ENCODE measurements around the gene TSEN54. TPM values are rescaled to one million over a fixed set of nuclear protein-coding genes. Genes with fewer than 3 reads are reported as not detected.

The TSEN54 gene
- 35.2 TPM for total RNA-seq
- 10 to 100 TPM; 42.7 to 54.6 (median 52.9) TPM for polyA plus RNA-seq

DNA sequence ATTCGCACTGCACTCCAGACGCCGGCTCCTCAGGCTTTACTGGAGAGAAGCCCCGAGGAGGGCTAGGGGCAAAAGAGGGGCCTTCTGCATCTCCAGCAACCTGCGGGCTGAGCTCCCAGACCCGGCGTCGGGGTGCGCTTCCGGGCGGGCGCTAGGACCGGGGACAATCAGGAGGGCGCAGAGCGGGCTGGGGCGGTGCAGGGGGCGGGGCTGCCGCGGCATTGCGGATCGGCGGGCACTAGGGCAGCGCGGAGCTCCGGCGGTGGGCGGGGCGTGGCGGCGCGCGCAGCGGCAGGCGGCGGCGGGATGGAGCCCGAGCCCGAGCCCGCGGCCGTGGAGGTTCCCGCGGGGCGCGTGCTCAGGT, at the start of gene TSEN54:
Gene TSEN54, plus strand, starts transcription at position 274 of the 364 bp plus-strand sequence. Its CDS starts 33 bp downstream, at position 307.
- peaks cover 4% of the 10 kb centered on the region for H3K36me3 Mint-ChIP-seq
- peaks cover 9 to 27% (median 15%) of the 10 kb centered on the region in 4 donors for H3K4me1 Mint-ChIP-seq
- ATAC-seq (ENCODE audit: low read depth in 2 of 2) (peak; percentile 92 to 93), DNase-seq (peak; percentile 92 to 94 (median 92))
- H3K27ac Mint-ChIP-seq: peak within 1 kb of the TSS; percentile 62 to 94 (median 88)
- Histone ChIP-seq H3K9me3 (ENCODE audit: control insufficient read depth in 2 of 2, low read length in 2 of 2) (no peaks in the 10 kb centered on the region), H3K4me3 (ENCODE audit: low read depth, low read length) (peak within 1 kb of the TSS; percentile 77), H3K27ac (ENCODE audit: insufficient read depth, low read length, poor library complexity, severe bottlenecking) (peak within 1 kb of the TSS; percentile 58), H3K27me3 (ENCODE audit: control insufficient read depth, insufficient read depth, low read length) (no peaks in the 10 kb centered on the region), H3K4me1 (ENCODE audit: control insufficient read depth, insufficient read depth, low read length, poor library complexity, severe bottlenecking) (peaks cover 37% of the 10 kb centered on the region), H3K36me3 (ENCODE audit: control insufficient read depth, insufficient read depth, low read length) (no peaks in the 10 kb centered on the region)
- no peaks in the 10 kb centered on the region for H3K9me3 Mint-ChIP-seq
- H3K27me3 Mint-ChIP-seq: peaks cover 15% of the 10 kb centered on the region
- peak within 1 kb of the TSS; percentile 77 to 90 (median 86) for H3K4me3 Mint-ChIP-seq

DNA sequence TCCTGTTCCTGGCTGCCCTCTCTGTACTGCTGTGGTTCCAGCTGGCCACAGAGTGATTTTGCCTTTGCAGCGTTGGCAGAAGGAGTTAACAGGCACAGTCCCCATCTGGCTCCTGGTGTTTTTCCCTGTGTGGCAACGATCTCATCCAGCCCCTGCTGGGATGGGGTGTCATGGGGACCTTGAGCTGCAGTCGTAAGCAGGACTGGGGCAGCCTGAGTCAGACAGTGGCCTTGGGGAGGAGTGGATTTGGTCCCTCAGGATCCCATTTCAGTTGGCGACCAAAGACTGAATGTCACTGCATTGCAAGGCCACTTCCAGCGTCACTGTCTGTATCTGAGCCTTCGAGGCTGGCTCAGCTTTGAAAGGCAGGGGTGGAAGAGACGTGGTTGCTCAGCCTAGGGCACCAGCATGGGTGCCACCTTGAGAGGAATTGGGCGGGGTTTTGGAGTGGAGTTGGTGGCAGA, 48.0 kb upstream of the TSEN54 start:
- Mint-ChIP-seq H3K27ac (no peak overlapping the region), H3K9me3 (peaks cover 0 to 1% (median 0%) of the 10 kb centered on the region in 7 donors), H3K36me3 (peaks cover 25% of the 10 kb centered on the region), H3K4me3 (no peak overlapping the region), H3K4me1 (peaks cover 8 to 20% (median 14%) of the 10 kb centered on the region in 4 donors), H3K27me3 (no peaks in the 10 kb centered on the region)
- no peak overlapping the region for H3K27ac ChIP-seq (ENCODE audit: insufficient read depth, low read length, poor library complexity, severe bottlenecking)
- H3K36me3 ChIP-seq (ENCODE audit: control insufficient read depth, insufficient read depth, low read length): peaks cover 17% of the 10 kb centered on the region
- no peaks in the 10 kb centered on the region for H3K9me3 ChIP-seq (ENCODE audit: control insufficient read depth in 2 of 2, low read length in 2 of 2)
- no peaks in the 10 kb centered on the region for H3K27me3 ChIP-seq (ENCODE audit: control insufficient read depth, insufficient read depth, low read length)
- no peak for ATAC-seq (ENCODE audit: low read depth in 2 of 2)
- no peak for DNase-seq
- H3K4me1 ChIP-seq (ENCODE audit: control insufficient read depth, insufficient read depth, low read length, poor library complexity, severe bottlenecking): no peaks in the 10 kb centered on the region
- no peak overlapping the region for H3K4me3 ChIP-seq (ENCODE audit: low read depth, low read length)

DNA sequence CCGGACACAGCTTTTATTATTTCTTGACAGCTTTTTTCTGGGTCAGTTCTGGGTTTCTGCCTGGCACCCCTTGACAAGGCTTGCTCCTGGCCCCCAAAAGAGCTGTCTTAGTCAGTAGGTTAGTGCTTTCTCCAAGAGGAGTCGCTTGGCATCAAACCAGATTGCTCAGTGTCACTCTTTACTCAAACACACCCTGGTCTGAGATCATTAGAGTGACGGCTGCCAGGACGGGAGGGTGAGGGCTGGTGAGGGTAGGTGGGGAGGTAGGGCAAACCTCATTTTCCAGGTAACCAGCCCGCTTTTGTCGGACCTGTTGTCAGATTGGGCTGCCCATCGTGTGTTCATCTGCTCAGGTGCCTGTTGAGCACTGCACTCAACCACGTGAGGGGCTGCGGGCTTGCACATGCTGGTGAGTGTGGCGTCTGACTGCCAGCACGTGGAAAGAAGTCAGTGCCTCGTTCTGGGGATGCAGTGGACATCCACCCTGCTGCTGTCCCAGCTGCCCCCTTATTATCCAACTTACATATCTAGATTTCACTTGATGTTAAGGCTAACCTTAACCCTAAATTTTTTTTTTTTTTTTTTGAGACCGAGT, 47.5 kb upstream of the TSEN54 start:
- Histone ChIP-seq H3K27me3 (ENCODE audit: control insufficient read depth, insufficient read depth, low read length) (no peaks in the 10 kb centered on the region), H3K4me3 (ENCODE audit: low read depth, low read length) (no peak overlapping the region), H3K36me3 (ENCODE audit: control insufficient read depth, insufficient read depth, low read length) (peaks cover 20% of the 10 kb centered on the region), H3K4me1 (ENCODE audit: control insufficient read depth, insufficient read depth, low read length, poor library complexity, severe bottlenecking) (no peaks in the 10 kb centered on the region), H3K27ac (ENCODE audit: insufficient read depth, low read length, poor library complexity, severe bottlenecking) (no peak overlapping the region), H3K9me3 (ENCODE audit: control insufficient read depth in 2 of 2, low read length in 2 of 2) (no peaks in the 10 kb centered on the region)
- Mint-ChIP-seq H3K27ac (no peak overlapping the region), H3K36me3 (peaks cover 21% of the 10 kb centered on the region), H3K4me3 (no peak overlapping the region), H3K27me3 (no peaks in the 10 kb centered on the region), H3K9me3 (peaks cover 0 to 1% (median 0%) of the 10 kb centered on the region in 7 donors), H3K4me1 (peaks cover 6 to 15% (median 10%) of the 10 kb centered on the region in 4 donors)
- ATAC-seq (ENCODE audit: low read depth in 2 of 2) (no peak), DNase-seq (no peak)

DNA sequence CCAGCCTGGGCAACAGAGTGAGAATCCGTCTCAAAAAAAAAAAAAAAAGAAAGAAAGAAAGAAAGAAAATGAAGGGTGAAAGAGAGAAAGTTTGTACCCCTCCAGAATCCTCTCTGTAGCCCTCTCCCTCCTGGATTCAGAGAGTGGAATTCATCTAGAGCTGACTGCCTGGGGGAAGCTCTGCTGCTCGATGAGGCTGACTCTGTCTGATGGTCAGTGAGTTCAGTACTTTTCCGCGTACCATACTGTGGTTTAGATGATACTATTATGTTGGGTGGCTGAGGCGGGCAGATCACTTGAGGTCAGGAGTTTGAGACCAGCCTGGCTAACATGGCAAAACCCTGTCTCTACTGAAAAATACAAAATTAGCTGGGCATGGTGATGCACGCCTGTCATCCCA, 45.1 kb upstream of the TSEN54 start:
- H3K27me3 ChIP-seq (ENCODE audit: control insufficient read depth, insufficient read depth, low read length): no peaks in the 10 kb centered on the region
- Mint-ChIP-seq H3K36me3 (peaks cover 18% of the 10 kb centered on the region), H3K27ac (no peak overlapping the region), H3K4me3 (no peak overlapping the region), H3K9me3 (peaks cover 0 to 1% (median 0%) of the 10 kb centered on the region in 7 donors), H3K4me1 (peaks cover 3 to 10% (median 5%) of the 10 kb centered on the region in 4 donors), H3K27me3 (no peaks in the 10 kb centered on the region)
- no peaks in the 10 kb centered on the region for H3K9me3 ChIP-seq (ENCODE audit: control insufficient read depth in 2 of 2, low read length in 2 of 2)
- no peak overlapping the region for H3K27ac ChIP-seq (ENCODE audit: insufficient read depth, low read length, poor library complexity, severe bottlenecking)
- no peak overlapping the region for H3K4me3 ChIP-seq (ENCODE audit: low read depth, low read length)
- ATAC-seq (ENCODE audit: low read depth in 2 of 2) (no peak), DNase-seq (no peak)
- H3K4me1 ChIP-seq (ENCODE audit: control insufficient read depth, insufficient read depth, low read length, poor library complexity, severe bottlenecking): no peaks in the 10 kb centered on the region
- peaks cover 28% of the 10 kb centered on the region for H3K36me3 ChIP-seq (ENCODE audit: control insufficient read depth, insufficient read depth, low read length)

DNA sequence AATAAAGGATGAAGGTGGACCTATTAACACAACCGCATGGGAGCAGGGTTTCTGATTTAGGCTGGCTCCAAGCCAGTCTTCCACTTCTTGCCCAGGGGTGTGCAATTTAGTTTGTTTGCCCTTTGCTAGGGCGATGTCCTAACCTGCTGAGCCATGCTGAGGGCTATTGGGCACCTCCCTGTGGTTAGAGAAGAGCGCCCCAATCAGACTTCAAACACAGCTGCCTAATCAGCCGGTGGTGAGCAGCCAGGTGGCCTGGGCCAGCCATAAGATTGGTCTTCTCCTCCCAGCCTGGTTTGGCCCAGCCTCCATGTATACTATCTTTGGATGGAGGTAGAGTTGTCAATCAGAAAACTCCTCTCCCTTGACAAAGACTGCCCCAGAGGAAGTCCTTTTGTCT, 44.2 kb upstream of the TSEN54 start:
- Histone ChIP-seq H3K27ac (ENCODE audit: insufficient read depth, low read length, poor library complexity, severe bottlenecking) (no peak overlapping the region), H3K36me3 (ENCODE audit: control insufficient read depth, insufficient read depth, low read length) (peaks cover 34% of the 10 kb centered on the region), H3K4me3 (ENCODE audit: low read depth, low read length) (no peak overlapping the region), H3K27me3 (ENCODE audit: control insufficient read depth, insufficient read depth, low read length) (no peaks in the 10 kb centered on the region), H3K4me1 (ENCODE audit: control insufficient read depth, insufficient read depth, low read length, poor library complexity, severe bottlenecking) (no peaks in the 10 kb centered on the region), H3K9me3 (ENCODE audit: control insufficient read depth in 2 of 2, low read length in 2 of 2) (no peaks in the 10 kb centered on the region)
- Mint-ChIP-seq H3K27ac (peak overlapping the region in 1 of 3 donors; percentile 11), H3K36me3 (peaks cover 25% of the 10 kb centered on the region), H3K4me1 (peaks cover 4 to 10% (median 6%) of the 10 kb centered on the region in 4 donors), H3K27me3 (no peaks in the 10 kb centered on the region), H3K4me3 (no peak overlapping the region), H3K9me3 (peaks cover 0 to 1% (median 0%) of the 10 kb centered on the region in 7 donors)
- DNase-seq: no peak
- no peak for ATAC-seq (ENCODE audit: low read depth in 2 of 2)

DNA sequence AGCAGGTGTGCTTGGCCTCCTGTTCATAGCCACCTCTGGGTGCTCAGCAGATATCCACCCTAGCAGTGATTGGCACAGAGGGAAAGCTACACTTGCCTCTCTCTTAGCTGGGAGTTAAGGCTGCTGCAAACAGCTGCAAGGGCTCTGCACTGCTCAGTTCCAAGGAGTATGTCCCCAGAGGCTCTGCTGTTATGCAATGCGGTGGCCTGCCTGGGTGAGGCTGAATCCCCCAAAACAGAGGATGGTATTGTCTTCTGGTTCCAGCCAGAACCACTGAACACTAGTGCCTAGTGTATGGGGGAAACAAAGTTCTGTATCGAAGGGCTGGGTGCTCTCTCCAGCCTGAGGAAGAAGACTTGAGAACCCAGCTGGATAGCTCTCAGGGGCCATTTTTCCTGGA, 43.1 kb upstream of the TSEN54 start:
- Histone ChIP-seq H3K4me1 (ENCODE audit: control insufficient read depth, insufficient read depth, low read length, poor library complexity, severe bottlenecking) (no peaks in the 10 kb centered on the region), H3K36me3 (ENCODE audit: control insufficient read depth, insufficient read depth, low read length) (peaks cover 34% of the 10 kb centered on the region)
- no peak overlapping the region for H3K4me3 Mint-ChIP-seq

DNA sequence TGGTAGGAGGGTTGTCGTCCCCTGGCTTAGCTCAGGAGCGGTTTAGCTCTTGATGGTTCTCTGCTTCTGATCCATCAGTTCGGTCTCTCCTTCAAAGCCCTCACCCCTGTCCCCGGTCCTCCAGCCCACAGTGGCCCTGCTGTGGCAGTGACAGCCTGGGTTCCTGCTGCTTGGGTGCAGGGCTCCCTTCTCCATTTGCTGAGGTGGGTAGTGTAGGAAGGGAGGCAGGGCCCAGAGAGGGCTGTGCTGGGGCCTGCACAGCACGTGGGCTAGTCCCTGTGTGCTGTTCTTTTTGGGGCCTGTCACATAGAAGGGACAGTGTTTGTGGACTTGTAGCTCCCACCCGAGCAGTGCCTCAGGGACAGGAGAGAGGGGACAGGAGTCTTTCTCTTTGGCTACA, 41.6 kb upstream of the TSEN54 start:
- H3K4me1 Mint-ChIP-seq: peaks cover 0 to 7% (median 3%) of the 10 kb centered on the region in 4 donors
- H3K4me1 ChIP-seq (ENCODE audit: control insufficient read depth, insufficient read depth, low read length, poor library complexity, severe bottlenecking): no peaks in the 10 kb centered on the region
- no peak for ATAC-seq (ENCODE audit: low read depth in 2 of 2)
- no peak for DNase-seq
- H3K4me3 ChIP-seq (ENCODE audit: low read depth, low read length): no peak overlapping the region
- no peak overlapping the region for H3K27ac ChIP-seq (ENCODE audit: insufficient read depth, low read length, poor library complexity, severe bottlenecking)
- no peaks in the 10 kb centered on the region for H3K27me3 ChIP-seq (ENCODE audit: control insufficient read depth, insufficient read depth, low read length)
- H3K36me3 ChIP-seq (ENCODE audit: control insufficient read depth, insufficient read depth, low read length): peaks cover 34% of the 10 kb centered on the region
- no peaks in the 10 kb centered on the region for H3K9me3 Mint-ChIP-seq
- peaks cover 25% of the 10 kb centered on the region for H3K36me3 Mint-ChIP-seq
- no peak overlapping the region for H3K4me3 Mint-ChIP-seq
- H3K27ac Mint-ChIP-seq: no peak overlapping the region
- no peaks in the 10 kb centered on the region for H3K9me3 ChIP-seq (ENCODE audit: control insufficient read depth in 2 of 2, low read length in 2 of 2)
- no peaks in the 10 kb centered on the region for H3K27me3 Mint-ChIP-seq

More for the DNA sequence above, 43.1 kb upstream of the TSEN54 start:
- no peak overlapping the region for H3K27ac Mint-ChIP-seq
- H3K9me3 Mint-ChIP-seq: no peaks in the 10 kb centered on the region
- no peak overlapping the region for H3K27ac ChIP-seq (ENCODE audit: insufficient read depth, low read length, poor library complexity, severe bottlenecking)
- H3K4me1 Mint-ChIP-seq: peaks cover 0 to 6% (median 3%) of the 10 kb centered on the region in 4 donors
- no peaks in the 10 kb centered on the region for H3K27me3 Mint-ChIP-seq
- no peaks in the 10 kb centered on the region for H3K9me3 ChIP-seq (ENCODE audit: control insufficient read depth in 2 of 2, low read length in 2 of 2)
- no peaks in the 10 kb centered on the region for H3K27me3 ChIP-seq (ENCODE audit: control insufficient read depth, insufficient read depth, low read length)
- H3K36me3 Mint-ChIP-seq: peaks cover 25% of the 10 kb centered on the region
- H3K4me3 ChIP-seq (ENCODE audit: low read depth, low read length): no peak overlapping the region
- no peak for DNase-seq
- no peak for ATAC-seq (ENCODE audit: low read depth in 2 of 2)
